ENCODE measurements around the gene ARHGAP26.

ARHGAP26 gene

DNA sequence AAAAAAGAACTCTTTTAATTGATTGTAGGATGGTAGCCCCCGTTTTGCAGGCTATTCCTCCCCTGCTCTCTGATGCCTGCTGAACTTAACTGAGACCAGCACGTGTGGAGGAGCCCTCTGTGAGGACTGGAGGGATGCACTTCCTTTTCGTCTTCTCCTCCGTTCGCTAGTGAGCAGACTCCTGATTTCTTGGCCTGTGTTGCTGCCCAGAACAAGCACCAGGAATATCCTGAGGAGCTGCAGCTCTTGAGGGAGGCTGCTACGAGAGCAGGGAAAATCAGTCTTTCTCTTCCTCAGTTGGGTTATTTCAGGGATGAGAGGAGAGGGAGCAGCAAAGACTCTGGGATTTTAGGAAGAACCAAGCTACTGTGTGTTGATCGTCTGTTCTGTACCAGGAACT, 74.7 kb downstream of the ARHGAP26 start:
- TF ChIP-seq SIN3A (IDR thresholded peaks at IDR 0.05; ENCODE audit: borderline replicate concordance, insufficient read depth, low read length) (no peak), TAF1 (IDR thresholded peaks at IDR 0.05; ENCODE audit: borderline replicate concordance, insufficient read depth, low read length) (no peak), FOXP2 (optimal IDR thresholded peaks at IDR 0.05; ENCODE audit: borderline replicate concordance, extremely low read depth, extremely low read length, insufficient read depth) (no peak), POLR2AphosphoS5 (IDR thresholded peaks at IDR 0.05; ENCODE audit: low read depth, low read length) (no peak)
- TF ChIP-seq, protein P1, sequence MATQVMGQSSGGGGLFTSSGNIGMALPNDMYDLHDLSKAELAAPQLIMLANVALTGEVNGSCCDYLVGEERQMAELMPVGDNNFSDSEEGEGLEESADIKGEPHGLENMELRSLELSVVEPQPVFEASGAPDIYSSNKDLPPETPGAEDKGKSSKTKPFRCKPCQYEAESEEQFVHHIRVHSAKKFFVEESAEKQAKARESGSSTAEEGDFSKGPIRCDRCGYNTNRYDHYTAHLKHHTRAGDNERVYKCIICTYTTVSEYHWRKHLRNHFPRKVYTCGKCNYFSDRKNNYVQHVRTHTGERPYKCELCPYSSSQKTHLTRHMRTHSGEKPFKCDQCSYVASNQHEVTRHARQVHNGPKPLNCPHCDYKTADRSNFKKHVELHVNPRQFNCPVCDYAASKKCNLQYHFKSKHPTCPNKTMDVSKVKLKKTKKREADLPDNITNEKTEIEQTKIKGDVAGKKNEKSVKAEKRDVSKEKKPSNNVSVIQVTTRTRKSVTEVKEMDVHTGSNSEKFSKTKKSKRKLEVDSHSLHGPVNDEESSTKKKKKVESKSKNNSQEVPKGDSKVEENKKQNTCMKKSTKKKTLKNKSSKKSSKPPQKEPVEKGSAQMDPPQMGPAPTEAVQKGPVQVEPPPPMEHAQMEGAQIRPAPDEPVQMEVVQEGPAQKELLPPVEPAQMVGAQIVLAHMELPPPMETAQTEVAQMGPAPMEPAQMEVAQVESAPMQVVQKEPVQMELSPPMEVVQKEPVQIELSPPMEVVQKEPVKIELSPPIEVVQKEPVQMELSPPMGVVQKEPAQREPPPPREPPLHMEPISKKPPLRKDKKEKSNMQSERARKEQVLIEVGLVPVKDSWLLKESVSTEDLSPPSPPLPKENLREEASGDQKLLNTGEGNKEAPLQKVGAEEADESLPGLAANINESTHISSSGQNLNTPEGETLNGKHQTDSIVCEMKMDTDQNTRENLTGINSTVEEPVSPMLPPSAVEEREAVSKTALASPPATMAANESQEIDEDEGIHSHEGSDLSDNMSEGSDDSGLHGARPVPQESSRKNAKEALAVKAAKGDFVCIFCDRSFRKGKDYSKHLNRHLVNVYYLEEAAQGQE (IDR thresholded peaks at IDR 0.05; ENCODE audit: insufficient read depth in 1 of 2, low read depth in 2 of 2, low read length in 2 of 2), result no peak

DNA sequence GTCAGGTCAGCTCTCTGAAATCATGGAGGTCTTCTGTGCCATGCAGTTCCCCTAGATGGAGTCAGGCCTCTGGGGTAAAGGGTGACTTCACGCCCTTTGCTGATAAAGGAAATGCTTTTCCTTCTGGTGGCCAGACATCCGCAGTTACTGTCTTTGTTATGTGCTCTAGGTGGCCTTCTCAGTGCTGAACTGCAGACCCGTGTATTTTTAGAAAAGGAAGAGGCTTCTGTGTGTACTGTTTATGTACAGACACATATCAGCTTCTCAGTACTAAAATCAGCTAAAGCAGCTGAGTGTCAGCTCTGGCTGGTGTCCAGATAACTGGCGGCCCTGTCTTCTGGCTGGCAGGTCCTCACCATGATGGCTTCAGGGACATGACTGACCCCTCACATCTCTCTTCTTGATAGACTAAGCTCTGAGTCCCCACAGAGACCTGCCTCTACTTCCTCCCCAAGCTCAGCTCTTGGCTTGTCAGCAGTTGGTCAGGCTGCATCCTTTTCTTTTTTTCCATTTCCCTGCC, 75.3 kb downstream of the ARHGAP26 start:
- TF ChIP-seq FOXP2 (optimal IDR thresholded peaks at IDR 0.05; ENCODE audit: borderline replicate concordance, extremely low read depth, extremely low read length, insufficient read depth), result no peak
- TF ChIP-seq, protein P1 (IDR thresholded peaks at IDR 0.05; ENCODE audit: insufficient read depth in 1 of 2, low read depth in 2 of 2, low read length in 2 of 2), result no peak
- no peak for TF ChIP-seq SIN3A (IDR thresholded peaks at IDR 0.05; ENCODE audit: borderline replicate concordance, insufficient read depth, low read length)
- no peak for TF ChIP-seq POLR2AphosphoS5 (IDR thresholded peaks at IDR 0.05; ENCODE audit: low read depth, low read length)
- TF ChIP-seq TAF1 (IDR thresholded peaks at IDR 0.05; ENCODE audit: borderline replicate concordance, insufficient read depth, low read length), result no peak

DNA sequence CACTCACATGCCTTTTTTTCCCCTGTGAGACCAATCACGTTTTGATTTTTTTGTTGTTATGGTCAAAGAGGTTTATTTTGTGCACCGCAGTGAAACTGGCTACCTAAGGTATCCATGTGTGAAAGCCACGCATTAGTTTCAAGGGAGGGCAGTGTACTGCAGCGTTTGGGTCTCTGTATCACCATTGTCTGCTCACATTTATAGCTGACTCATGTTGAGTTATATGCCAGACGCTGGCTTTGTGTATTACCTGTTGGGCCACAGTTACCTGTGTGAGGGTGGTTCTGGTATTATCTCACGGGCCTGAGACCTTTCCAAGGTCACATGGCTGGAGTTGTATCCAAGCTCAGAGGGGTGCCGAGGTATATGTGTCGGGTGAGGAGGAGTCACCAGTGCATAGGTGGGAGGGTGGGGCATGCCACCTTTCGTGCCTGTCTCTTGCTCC, 75.8 kb downstream of the ARHGAP26 start:
- TF ChIP-seq POLR2AphosphoS5 (IDR thresholded peaks at IDR 0.05; ENCODE audit: low read depth, low read length) (no peak), FOXP2 (optimal IDR thresholded peaks at IDR 0.05; ENCODE audit: borderline replicate concordance, extremely low read depth, extremely low read length, insufficient read depth) (no peak), SIN3A (IDR thresholded peaks at IDR 0.05; ENCODE audit: borderline replicate concordance, insufficient read depth, low read length) (no peak), TAF1 (IDR thresholded peaks at IDR 0.05; ENCODE audit: borderline replicate concordance, insufficient read depth, low read length) (no peak)
- TF ChIP-seq, protein P1 (IDR thresholded peaks at IDR 0.05; ENCODE audit: insufficient read depth in 1 of 2, low read depth in 2 of 2, low read length in 2 of 2), result no peak

DNA sequence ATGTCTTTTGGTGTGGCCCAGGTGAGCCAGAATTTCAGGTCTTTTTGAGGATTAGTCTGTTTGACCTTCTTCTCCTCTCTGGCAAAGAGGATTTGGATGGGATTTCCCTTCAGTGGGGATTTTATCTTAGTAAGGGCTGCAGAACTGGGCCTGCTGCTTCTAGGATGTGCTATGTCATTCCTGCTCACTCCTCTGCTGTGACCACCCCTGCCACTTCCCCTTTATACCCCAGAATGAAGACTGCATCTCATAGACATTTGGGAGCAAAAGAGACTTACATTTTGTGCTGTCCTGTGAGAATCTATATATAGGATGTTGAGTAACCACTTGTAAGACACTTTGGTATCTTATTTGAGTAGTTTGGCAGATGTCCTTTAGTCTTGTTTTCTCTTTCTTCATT, 76.2 kb downstream of the ARHGAP26 start:
- no peak for TF ChIP-seq POLR2AphosphoS5 (IDR thresholded peaks at IDR 0.05; ENCODE audit: low read depth, low read length)
- TF ChIP-seq TAF1 (IDR thresholded peaks at IDR 0.05; ENCODE audit: borderline replicate concordance, insufficient read depth, low read length), result no peak
- TF ChIP-seq, protein P1 (IDR thresholded peaks at IDR 0.05; ENCODE audit: insufficient read depth in 1 of 2, low read depth in 2 of 2, low read length in 2 of 2), result no peak
- TF ChIP-seq SIN3A (IDR thresholded peaks at IDR 0.05; ENCODE audit: borderline replicate concordance, insufficient read depth, low read length), result no peak
- TF ChIP-seq FOXP2 (optimal IDR thresholded peaks at IDR 0.05; ENCODE audit: borderline replicate concordance, extremely low read depth, extremely low read length, insufficient read depth), result no peak

Measured in PFSK-1 (cell line).